AG04450 (cell line): ENCODE results near the gene PLXNA2. TPM values are rescaled to one million over a fixed set of nuclear protein-coding genes. Genes with fewer than 3 reads are reported as not detected.

ENCODE experiments used
- CTCF ChIA-PET: fragments of 300-600, 350-600 bp; formaldehyde crosslinking; extraction: SDS; loops from one replicate; lab custom pipeline; 2022; ENCODE audit warnings: antibody characterized with exemption, inconsistent platforms; lab: Charles Lee
- POLR2A ChIA-PET: fragments of 350-600 bp; formaldehyde crosslinking; extraction: SDS; loops from one replicate; lab custom pipeline; 2021; ENCODE audit warnings: antibody characterized with exemption, inconsistent platforms; lab: Yijun Ruan, JAX
- DNase-seq: peaks from one replicate; pipeline ENCODE4 v3.0.0-alpha.2; 2011; ENCODE audit warnings: low read depth, low spot score
- H3K27ac ChIP-seq: one replicate; pipeline ENCODE4 v1.5.1; 2012; ENCODE audit warnings: low read depth, low read length, control low read depth
- H3K27me3 ChIP-seq: one replicate; pipeline ENCODE4 v1.6.0; 2012; ENCODE audit warnings: low read length; ENCODE audit not compliant: control insufficient read depth, insufficient read depth
- H3K4me3 ChIP-seq: 2 replicates; pipeline ENCODE4 v1.5.1; 2011; ENCODE audit warnings: mild to moderate bottlenecking, low read depth, low read length, control low read depth
- H3K9me3 ChIP-seq: 2 replicates; pipeline ENCODE4 v1.5.1; 2012; ENCODE audit warnings: low read length; ENCODE audit not compliant: control insufficient read depth, insufficient read depth
- polyA plus RNA-seq: library from polyadenylated mRNA; depleted of rRNA; stranded (reverse); fragments of >200 nt; gene quantifications from 2 replicates; pipeline ENCODE4 v1.2.3, GENCODE V29; 2011
- small RNA-seq: library from RNA; depleted of rRNA; stranded (forward); fragments of <200 nt; gene quantifications from one replicate; pipeline ENCODE3, GENCODE V24; 2012; ENCODE audit warnings: low read depth; ENCODE audit not compliant: insufficient read length
- TF ChIP-seq, protein P1 (sequence below): IDR thresholded peaks from 2 replicates; pipeline ENCODE4 v1.5.1; 2011; ENCODE audit warnings: low read depth, low read length, control low read depth, inconsistent platforms

Gene PLXNA2
- polyA plus RNA-seq, 1 experiment, result 0.10 TPM

- peaks cover 21% of the 10 kb centered on the region for H3K27me3 ChIP-seq
- no peak for DNase-seq
- CTCF ChIA-PET, result interaction anchor here (0.5 to 2.9 kb wide), 6 partner anchors 9 to 88 kb away, joined by 3 to 33 read pairs (median 6); no protein-coding TSS in a partner anchor
- no peaks in the 10 kb centered on the region for H3K9me3 ChIP-seq
- POLR2A ChIA-PET, result no interaction called here
- H3K27ac ChIP-seq, result no peak overlapping the region
- H3K4me3 ChIP-seq, result no peak overlapping the region
- TF ChIP-seq, protein P1, sequence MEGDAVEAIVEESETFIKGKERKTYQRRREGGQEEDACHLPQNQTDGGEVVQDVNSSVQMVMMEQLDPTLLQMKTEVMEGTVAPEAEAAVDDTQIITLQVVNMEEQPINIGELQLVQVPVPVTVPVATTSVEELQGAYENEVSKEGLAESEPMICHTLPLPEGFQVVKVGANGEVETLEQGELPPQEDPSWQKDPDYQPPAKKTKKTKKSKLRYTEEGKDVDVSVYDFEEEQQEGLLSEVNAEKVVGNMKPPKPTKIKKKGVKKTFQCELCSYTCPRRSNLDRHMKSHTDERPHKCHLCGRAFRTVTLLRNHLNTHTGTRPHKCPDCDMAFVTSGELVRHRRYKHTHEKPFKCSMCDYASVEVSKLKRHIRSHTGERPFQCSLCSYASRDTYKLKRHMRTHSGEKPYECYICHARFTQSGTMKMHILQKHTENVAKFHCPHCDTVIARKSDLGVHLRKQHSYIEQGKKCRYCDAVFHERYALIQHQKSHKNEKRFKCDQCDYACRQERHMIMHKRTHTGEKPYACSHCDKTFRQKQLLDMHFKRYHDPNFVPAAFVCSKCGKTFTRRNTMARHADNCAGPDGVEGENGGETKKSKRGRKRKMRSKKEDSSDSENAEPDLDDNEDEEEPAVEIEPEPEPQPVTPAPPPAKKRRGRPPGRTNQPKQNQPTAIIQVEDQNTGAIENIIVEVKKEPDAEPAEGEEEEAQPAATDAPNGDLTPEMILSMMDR, result no peak
Measured at GRCh38 chr1:207972337-207972736, 271.8 kb downstream of the PLXNA2 start.

Small RNAs within 50 kb of the gene (small RNA-seq; reads per million reads assigned to genes)
- not detected for gene AL606753.1
